ENCODE data around the gene KRTAP5-4. TPM values are rescaled to one million over a fixed set of nuclear protein-coding genes. Genes with fewer than 3 reads are reported as not detected.

Gene KRTAP5-4
- total and polyA plus RNA-seq, 7 donors: not detected

DNA sequence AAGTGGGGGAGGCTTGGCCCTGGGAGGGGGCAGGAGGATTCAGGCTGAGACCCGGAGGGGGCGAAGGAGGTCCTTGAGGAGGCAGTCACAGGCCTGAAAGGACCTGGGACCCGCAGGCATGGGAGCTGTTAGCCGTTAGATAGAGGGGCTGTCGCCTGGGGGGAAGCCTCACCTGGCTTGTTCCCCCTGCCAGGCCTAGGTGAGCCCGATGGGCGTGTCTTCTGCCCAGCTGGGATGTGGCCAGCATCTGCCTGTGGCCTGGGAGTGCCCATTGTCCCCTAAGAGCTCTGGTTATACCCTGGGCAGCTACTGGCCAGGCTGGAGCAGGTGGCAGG lies 48.1 kb downstream of the KRTAP5-4 start:
- H3K27me3 ChIP-seq (ENCODE audit: insufficient read depth in 3 of 3, low read length in 2 of 3): no peaks in the 10 kb centered on the region
- H3K4me3 ChIP-seq: peak overlapping the region; percentile 72
- 21 to 33% (median 29%) methylated on average over 6 to 7 of the region's 7 CpGs for WGBS, 3 donors
- TF ChIP-seq, protein P1, sequence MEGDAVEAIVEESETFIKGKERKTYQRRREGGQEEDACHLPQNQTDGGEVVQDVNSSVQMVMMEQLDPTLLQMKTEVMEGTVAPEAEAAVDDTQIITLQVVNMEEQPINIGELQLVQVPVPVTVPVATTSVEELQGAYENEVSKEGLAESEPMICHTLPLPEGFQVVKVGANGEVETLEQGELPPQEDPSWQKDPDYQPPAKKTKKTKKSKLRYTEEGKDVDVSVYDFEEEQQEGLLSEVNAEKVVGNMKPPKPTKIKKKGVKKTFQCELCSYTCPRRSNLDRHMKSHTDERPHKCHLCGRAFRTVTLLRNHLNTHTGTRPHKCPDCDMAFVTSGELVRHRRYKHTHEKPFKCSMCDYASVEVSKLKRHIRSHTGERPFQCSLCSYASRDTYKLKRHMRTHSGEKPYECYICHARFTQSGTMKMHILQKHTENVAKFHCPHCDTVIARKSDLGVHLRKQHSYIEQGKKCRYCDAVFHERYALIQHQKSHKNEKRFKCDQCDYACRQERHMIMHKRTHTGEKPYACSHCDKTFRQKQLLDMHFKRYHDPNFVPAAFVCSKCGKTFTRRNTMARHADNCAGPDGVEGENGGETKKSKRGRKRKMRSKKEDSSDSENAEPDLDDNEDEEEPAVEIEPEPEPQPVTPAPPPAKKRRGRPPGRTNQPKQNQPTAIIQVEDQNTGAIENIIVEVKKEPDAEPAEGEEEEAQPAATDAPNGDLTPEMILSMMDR (IDR thresholded peaks at IDR 0.05): no peak
- ATAC-seq (peak; percentile 20 to 53 (median 48)), DNase-seq (no peak)
- intact Hi-C loops (cut with DNase I): loop anchor here (1.0 to 10.0 kb wide), 6 partner anchors 27 to 369 kb away; no protein-coding TSS in a partner anchor
- peaks cover 9% of the 10 kb centered on the region for H3K9me3 ChIP-seq
- peaks cover 5% of the 10 kb centered on the region for H3K4me1 ChIP-seq
- peak overlapping the region; percentile 91 for H3K27ac ChIP-seq
- no peaks in the 10 kb centered on the region for H3K36me3 ChIP-seq (ENCODE audit: insufficient read depth in 1 of 2, low read depth in 1 of 2)

DNA sequence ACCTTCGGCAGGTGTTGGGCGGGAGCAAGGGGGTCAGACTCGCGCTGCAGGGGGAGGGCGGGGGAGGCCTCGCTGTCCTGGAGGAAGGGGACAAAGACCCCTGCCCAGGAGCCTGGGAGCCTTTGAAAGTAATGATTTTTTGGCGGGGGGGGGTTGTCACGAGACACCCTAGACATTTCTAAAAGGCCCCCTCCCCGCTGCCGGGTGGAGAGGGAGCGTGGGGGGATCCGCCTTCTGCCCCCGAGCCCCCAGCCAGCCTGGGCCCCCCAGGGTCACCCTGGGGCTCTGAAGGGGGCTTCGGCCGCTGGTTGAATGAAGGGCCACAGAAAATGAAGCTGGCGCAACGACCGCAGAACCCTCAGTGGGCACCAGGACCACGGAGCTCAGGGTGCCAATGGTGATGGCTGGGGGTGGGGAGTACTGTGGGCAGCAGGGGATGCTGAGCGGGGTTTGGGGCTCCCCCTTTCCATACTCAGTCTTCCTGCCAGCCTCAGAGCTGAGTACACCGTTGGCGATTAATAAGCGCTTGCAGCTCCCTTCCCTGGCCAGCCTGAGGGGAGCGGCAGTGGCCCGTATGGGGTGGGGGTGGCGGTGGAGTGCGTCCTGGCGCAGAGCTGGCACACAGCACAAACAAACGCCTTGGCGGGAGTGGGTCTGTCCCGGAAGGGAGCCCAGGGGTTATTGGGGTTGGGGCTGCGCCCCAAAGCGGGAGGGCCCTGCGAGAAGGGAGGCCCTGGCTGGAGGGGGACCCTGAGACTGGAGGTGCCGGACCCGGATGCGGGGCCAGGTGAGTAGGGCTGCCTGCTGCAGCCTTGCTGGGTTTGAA lies 48.6 kb downstream of the KRTAP5-4 start:
- Histone ChIP-seq H3K27ac (peak overlapping the region; percentile 91), H3K4me3 (peak overlapping the region; percentile 72), H3K36me3 (ENCODE audit: insufficient read depth in 1 of 2, low read depth in 1 of 2) (no peaks in the 10 kb centered on the region), H3K9me3 (peaks cover 5% of the 10 kb centered on the region), H3K27me3 (ENCODE audit: insufficient read depth in 3 of 3, low read length in 2 of 3) (no peaks in the 10 kb centered on the region), H3K4me1 (peaks cover 5% of the 10 kb centered on the region)
- TF ChIP-seq, protein P1 (IDR thresholded peaks at IDR 0.05): no peak
- intact Hi-C loops (cut with DNase I): loop anchor here in 1 of 2 donors (5.0 to 10.0 kb wide), 4 partner anchors 41 to 368 kb away; no protein-coding TSS in a partner anchor
- ATAC-seq (peak in 2 of 4 donors; percentile 19 to 34), DNase-seq (no peak)
- 18 to 29% (median 26%) methylated on average over 33 to 36 of the region's 37 CpGs for WGBS, 3 donors

DNA sequence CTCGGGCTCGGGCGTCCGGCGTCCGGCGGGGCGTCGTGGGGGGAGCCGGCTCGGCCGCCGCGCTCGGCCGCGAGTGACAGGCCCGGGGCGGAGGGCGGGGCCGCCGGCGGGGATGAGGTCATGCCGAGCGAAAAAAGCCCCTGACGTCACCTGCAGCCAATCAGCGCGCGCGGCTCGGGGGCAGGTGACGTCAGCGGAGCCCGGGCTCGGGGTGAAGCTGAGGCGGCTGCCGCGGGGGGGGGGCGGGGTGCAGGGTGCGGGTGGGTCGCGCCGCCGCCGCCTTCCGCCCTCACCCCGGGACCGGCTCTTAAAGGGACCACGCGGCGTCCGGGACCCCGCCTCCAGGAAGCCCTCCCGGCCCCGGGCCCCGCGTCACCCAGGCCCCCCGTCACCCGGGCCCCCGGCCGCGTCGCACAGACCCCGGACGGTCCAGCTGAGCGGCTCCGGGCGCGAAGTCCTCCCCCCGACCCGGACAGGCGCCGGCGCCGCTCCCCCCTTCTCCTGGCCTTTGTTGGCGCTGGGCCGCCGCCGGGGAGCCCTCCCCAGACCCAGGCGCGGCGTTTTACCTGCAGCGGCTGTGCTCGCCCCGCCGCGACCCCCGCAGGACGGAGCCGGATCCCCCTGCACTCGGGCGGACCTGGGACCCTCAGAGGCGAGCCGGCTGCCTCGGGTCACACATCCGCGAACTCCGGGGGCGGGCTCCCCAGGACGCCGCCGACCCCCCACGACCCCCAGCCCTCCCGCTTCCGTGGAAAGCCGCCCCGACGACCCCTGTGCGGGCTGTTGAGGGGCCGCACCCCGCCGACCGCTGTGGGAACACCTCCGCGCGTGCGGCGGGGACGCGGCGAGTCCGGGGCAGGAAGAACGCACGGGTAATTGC lies 49.5 kb downstream of the KRTAP5-4 start, which contains the start of gene DUSP8:
TSS of gene DUSP8 (minus strand) at position 75 of the 880 bp plus-strand sequence. CDS start 6,445 bp downstream, outside the sequence.
- DNase-seq (peak; percentile 93 to 96), ATAC-seq (peak; percentile 78 to 85 (median 84))
- no peaks in the 10 kb centered on the region for H3K9me3 ChIP-seq
- no peaks in the 10 kb centered on the region for H3K36me3 ChIP-seq (ENCODE audit: insufficient read depth in 1 of 2, low read depth in 1 of 2)
- WGBS, 3 donors: 1 to 2% (median 2%) methylated on average over 47 to 124 of the region's 124 CpGs
- TF ChIP-seq, protein P1 (IDR thresholded peaks at IDR 0.05): no peak
- no peaks in the 10 kb centered on the region for H3K27me3 ChIP-seq (ENCODE audit: insufficient read depth in 3 of 3, low read length in 2 of 3)
- H3K4me1 ChIP-seq: peaks cover 11% of the 10 kb centered on the region
- peak within 1 kb of the TSS; percentile 91 for H3K27ac ChIP-seq
- intact Hi-C loops (cut with DNase I): loop anchor here in 1 of 2 donors (5.0 to 10.0 kb wide), 4 partner anchors 40 to 368 kb away; no protein-coding TSS in a partner anchor
- peak within 1 kb of the TSS; percentile 73 for H3K4me3 ChIP-seq

DNA sequence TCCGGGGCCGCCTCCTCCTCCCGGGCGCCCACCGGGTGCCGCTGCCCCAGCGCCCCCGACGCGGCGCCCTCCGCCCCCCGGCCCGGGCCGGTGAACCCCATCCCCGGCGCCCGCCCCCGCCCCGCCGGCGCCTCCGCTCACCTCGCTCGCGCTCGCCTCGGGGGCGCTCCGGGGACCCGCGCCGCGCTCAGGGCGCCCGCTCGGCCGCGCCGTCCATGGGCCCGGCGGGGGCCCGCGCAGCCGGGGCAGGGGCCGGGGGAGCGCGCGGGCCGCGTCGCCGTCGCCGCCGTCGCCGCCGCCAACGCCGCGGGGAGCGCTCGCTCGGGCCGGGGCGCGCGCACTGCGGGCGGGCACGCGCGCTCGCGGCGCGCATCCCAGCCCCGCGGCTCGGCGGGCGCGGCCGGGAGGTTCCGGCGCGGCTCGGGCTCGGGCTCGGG lies 50.2 kb downstream of the KRTAP5-4 start:
- Histone ChIP-seq H3K27me3 (ENCODE audit: insufficient read depth in 3 of 3, low read length in 2 of 3) (no peaks in the 10 kb centered on the region), H3K4me1 (peaks cover 18% of the 10 kb centered on the region), H3K27ac (peak overlapping the region; percentile 82), H3K36me3 (ENCODE audit: insufficient read depth in 1 of 2, low read depth in 1 of 2) (no peaks in the 10 kb centered on the region), H3K9me3 (no peaks in the 10 kb centered on the region), H3K4me3 (peak overlapping the region; percentile 73)
- WGBS, 3 donors: 0 to 1% (median 1%) methylated on average over 16 to 91 of the region's 91 CpGs
- no peak for DNase-seq
- intact Hi-C loops (cut with DNase I): loop anchor here in 1 of 2 donors (1.0 to 10.0 kb wide), 5 partner anchors 24 to 367 kb away; no protein-coding TSS in a partner anchor
- ATAC-seq: no peak
- TF ChIP-seq, protein P1 (IDR thresholded peaks at IDR 0.05): no peak

Other genes with a start within 250 kb of the KRTAP5-4 start
- gene BRSK2, start 232.2 kb downstream of the KRTAP5-4 start, total RNA-seq: under 1 TPM; 0.19 to 0.47 (median 0.29) TPM
- under 1 TPM; 0.26 to 0.78 (median 0.44) TPM for gene BRSK2, start 232.2 kb downstream of the KRTAP5-4 start, polyA plus RNA-seq
- 10 to 100 TPM; 44.5 to 58.7 (median 52.4) TPM for gene MOB2, start 135.4 kb downstream of the KRTAP5-4 start, total RNA-seq
- gene MOB2, start 135.4 kb downstream of the KRTAP5-4 start, polyA plus RNA-seq: 10 to 100 TPM; 52.6 to 75.1 (median 74.2) TPM
- 10 to 100 TPM in 3 of 4 donors, 1 to 10 TPM in 1; 9.9 to 15.2 (median 14.0) TPM for gene DUSP8, start 49.9 kb downstream of the KRTAP5-4 start, total RNA-seq
- gene DUSP8, start 49.9 kb downstream of the KRTAP5-4 start, polyA plus RNA-seq: 1 to 10 TPM; 1.0 to 4.4 (median 3.5) TPM
- gene KRTAP5-1, start 36.9 kb downstream of the KRTAP5-4 start, total RNA-seq: not detected
- gene KRTAP5-1, start 36.9 kb downstream of the KRTAP5-4 start, polyA plus RNA-seq: not detected
- not detected for gene KRTAP5-2, start 23.8 kb downstream of the KRTAP5-4 start, total RNA-seq
- not detected for gene KRTAP5-2, start 23.8 kb downstream of the KRTAP5-4 start, polyA plus RNA-seq
- not detected for gene KRTAP5-3, start 13.7 kb downstream of the KRTAP5-4 start, total RNA-seq
- gene KRTAP5-3, start 13.7 kb downstream of the KRTAP5-4 start, polyA plus RNA-seq: not detected
- not detected for gene KRTAP5-5, start 7.6 kb upstream of the KRTAP5-4 start, total RNA-seq
- gene KRTAP5-5, start 7.6 kb upstream of the KRTAP5-4 start, polyA plus RNA-seq: not detected
- not detected for gene KRTAP5-6, start 75.1 kb upstream of the KRTAP5-4 start, total RNA-seq
- not detected for gene KRTAP5-6, start 75.1 kb upstream of the KRTAP5-4 start, polyA plus RNA-seq
- 1 to 10 TPM; 1.6 to 6.1 (median 2.7) TPM for gene IFITM10, start 128.5 kb upstream of the KRTAP5-4 start, total RNA-seq
- gene IFITM10, start 128.5 kb upstream of the KRTAP5-4 start, polyA plus RNA-seq: 1 to 10 TPM in 1 of 3 donors, under 1 TPM in 2; 0.70 to 1.2 (median 0.83) TPM
- gene CTSD, start 141.8 kb upstream of the KRTAP5-4 start, total RNA-seq: 100 to 1,000 TPM; 343 to 950 (median 608) TPM
- gene CTSD, start 141.8 kb upstream of the KRTAP5-4 start, polyA plus RNA-seq: 1,000 to 10,000 TPM in 2 of 3 donors, 100 to 1,000 TPM in 1; 674 to 1,317 (median 1,217) TPM
- under 1 TPM in 1 of 4 donors, not detected in 3; 0.28 TPM for gene SYT8, start 212.9 kb upstream of the KRTAP5-4 start, total RNA-seq
- under 1 TPM in 2 of 3 donors, not detected in 1; 0.04 to 0.06 TPM for gene SYT8, start 212.9 kb upstream of the KRTAP5-4 start, polyA plus RNA-seq
- gene TNNI2, start 216.8 kb upstream of the KRTAP5-4 start, total RNA-seq: 1,000 to 10,000 TPM in 3 of 4 donors, 100 to 1,000 TPM in 1; 985 to 3,047 (median 2,750) TPM
- gene TNNI2, start 216.8 kb upstream of the KRTAP5-4 start, polyA plus RNA-seq: 1,000 to 10,000 TPM; 1,614 to 6,537 (median 3,259) TPM
- 10 to 100 TPM; 14.4 to 27.1 (median 19.1) TPM for gene LSP1, start 230.9 kb upstream of the KRTAP5-4 start, total RNA-seq
- 10 to 100 TPM in 1 of 3 donors, 1 to 10 TPM in 2; 7.5 to 11.5 (median 9.4) TPM for gene LSP1, start 230.9 kb upstream of the KRTAP5-4 start, polyA plus RNA-seq

Measured in psoas muscle (tissue), 8 donors.